Iris pigment epithelial cell (primary cell): ENCODE data around the gene PRR11.
"Not testable (repeated sequence)": the region's sequence is repeated elsewhere in the genome, so short reads cannot be mapped to it uniquely, and the experiment has no call there.

Experiments
- DNase-seq: peaks from one replicate; pipeline ENCODE4 v3.0.0-alpha.2; 2011; ENCODE audit warnings: low read depth

Gene PRR11

DNA sequence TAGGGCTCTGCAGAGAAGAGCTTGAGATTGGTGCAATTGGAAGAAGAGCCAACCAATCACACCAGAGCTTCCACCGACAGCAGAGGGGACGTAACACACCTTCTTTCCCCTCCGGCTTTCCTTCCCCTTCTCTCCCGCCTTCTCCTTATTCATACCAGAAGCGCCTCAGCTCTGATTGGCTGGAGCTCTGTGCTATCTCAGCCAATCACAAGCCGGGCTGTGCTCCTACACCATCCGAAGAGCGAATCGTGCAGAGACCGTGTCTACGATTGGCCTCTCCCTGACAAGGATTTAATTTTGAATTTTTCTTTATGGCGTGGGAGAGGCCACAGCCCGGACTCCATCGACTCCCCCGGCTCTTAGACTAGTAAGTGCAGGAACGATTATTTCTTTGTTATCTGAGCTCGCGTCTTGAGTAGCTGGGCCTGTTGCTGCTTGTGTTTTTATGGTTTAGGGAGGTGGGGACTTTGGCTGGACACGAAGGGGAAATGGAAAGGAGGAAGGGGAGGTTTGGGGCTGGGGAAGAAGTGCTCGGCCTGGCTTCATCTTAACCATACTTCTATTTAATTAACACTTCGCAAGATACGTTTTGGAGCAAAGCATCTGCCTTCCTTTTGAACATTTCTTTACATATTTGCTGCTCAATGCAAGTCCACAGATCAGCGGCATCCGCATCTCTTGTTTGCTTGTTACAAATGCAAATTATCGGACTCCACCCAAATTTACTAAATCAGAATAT is at the start of gene PRR11:
PRR11 (plus strand) TSS at position 308 of the 739 bp plus-strand sequence. CDS start 14,007 bp downstream, outside the sequence.
- DNase-seq, result no peak

DNA sequence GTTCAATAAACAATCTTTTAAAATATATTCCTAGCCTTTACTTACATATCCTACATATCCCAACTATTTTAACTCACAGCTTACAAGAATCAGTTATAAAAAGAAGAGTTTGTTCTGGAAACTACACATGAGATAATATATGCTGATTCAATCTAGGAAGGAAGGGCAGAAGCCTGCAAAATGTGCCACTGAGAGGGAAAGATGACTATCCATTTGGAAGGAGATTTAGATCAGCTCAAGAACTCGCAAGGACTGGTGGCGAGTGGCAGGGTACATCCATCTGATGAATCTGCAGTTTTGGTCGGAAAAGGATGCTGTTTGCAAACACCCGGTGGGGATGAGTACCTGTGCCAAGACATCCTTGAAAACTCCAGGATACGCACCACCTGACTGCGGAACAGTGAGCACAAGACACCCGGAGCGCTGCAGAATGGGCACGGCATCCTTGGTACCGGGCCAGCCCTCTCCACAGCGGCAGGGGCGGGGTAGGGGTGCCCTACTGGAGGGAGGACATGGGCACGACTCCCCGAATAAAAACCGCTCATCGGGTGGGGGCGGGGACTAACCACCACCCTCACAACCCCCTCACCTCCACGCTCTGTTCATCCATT is 49.6 kb upstream of the PRR11 start:
- peak; percentile 28 for DNase-seq

DNA sequence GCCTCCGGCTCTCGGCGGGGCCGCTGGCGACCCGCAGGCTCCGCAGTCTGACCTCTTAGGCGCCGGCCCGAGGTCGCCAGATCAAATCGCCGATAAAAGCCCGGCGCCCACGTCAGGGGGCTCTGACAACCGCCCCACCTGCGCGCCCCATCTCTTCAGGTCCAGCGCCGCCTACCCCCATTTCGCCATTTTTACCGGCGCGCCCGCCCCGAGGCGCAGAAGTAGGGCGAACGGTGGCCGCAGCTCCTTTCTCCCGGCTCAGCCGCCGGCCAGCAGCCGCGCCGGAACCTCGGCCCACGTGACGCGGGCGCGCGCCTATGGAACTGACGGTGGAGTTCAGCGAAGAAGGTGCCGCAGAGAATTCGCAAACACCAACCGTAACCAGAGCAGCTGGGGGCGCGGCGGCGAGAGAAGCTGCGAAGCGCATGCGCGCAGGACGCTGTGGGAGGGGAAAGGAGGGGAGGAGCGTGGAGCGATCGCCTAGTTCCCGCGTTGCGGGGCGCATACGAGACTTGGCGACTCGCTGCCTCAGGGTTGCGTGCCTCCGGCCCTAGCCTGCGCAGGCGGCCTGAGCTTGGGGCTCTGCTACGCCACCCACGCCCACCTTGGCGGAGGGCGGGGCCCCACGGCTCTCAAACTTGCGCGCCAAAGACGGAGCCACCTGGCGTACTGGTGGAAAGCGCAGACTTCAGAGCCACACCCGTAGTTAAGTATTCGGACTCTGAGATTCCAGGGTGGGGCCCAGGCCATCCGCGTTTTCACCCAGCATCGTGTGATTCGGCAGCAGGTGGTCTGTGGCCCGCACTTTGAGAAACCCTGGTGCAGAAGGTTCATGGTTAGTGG is 48.9 kb upstream of the PRR11 start, which contains the start of gene TRIM37:
TRIM37 (minus strand) TSS at position 418 of the 843 bp plus-strand sequence. CDS start 419 bp downstream, outside the sequence.
- peak; percentile 98 for DNase-seq

DNA sequence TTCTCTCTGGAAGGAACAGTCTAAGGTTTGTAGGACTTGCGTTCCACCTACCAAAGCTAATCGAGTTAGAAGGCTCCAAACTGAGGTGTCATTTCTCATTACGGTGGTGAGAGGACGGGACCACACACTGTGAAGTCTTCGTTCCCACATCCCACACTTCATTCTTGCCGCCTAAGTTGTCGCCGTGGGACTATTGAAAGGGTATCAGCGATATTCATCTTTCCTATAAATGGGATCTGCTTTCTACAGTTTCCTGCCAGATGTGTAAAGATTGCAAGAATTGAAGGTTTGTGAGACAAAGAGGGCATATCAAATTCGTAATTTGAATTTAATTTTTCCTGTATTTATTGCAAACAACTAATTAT is 48.3 kb upstream of the PRR11 start:
- DNase-seq, result no peak

DNA sequence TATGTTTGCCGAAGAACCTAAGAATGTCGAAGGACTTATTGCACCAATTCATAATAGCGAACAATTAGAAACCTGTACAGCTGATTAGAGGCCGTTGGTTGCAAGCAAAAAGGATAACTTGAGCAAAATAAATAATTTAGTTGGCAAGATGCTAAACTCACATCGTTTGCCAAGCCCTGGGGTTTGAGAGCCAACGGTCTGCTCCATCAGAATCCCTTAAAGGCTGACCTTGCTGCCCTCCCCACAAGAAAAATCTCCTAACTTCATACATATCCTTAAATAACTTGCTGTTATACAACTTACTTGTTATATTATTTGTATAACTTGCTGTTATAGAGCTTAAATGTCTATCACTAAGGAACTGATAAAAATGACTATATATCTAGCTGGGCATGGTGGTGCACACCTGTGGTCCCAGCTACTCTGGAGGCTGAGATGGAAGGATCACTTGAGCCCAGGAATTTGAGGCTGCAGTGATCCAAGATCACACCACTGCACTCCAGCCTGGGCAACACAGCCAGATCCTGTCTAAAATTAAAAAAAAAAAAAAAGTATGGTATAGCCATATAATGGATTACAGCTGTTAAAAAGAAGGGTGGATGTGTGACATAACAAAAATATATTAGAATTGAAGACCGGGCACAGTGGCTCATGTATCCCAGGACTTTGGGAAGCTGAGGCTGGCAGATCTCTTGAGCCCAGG is 47.0 kb upstream of the PRR11 start:
- DNase-seq, result no peak

DNA sequence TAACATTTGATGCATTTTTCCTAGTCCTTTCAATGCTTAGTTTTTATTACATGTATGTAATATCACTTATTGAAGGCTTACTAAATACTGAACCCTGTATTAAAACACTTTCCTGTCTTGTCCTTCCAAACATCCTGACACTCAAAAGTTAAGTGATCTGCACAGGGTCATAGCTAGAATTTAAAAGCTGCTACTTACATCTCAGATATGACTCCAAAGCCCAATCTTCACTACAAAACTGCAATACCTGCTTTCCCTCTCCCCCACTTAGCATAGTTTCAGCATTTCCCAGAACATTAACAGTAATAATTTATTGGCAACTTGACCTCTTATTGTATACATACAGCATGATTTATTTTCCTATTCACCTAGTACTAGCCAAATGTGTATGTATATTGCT is 44.6 kb upstream of the PRR11 start:
- no peak for DNase-seq

DNA sequence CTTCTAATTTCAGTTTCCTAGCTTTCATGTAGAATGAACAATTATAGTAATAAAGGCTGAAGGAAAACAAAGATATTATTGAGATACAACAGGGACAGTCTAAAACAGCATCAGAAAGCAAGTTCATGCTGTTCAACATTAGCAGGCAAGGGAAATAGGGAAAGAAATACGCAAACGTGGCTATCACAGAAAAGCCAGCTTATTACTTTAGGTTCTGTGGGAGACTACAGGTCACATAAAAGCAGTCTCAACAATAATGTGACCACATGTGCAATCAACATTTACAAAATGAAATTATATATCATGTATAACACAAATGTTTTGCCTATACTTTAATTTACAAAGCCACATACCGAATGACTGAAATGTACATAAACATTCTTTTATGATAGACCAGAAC is 44.0 kb upstream of the PRR11 start:
- no peak for DNase-seq

DNA sequence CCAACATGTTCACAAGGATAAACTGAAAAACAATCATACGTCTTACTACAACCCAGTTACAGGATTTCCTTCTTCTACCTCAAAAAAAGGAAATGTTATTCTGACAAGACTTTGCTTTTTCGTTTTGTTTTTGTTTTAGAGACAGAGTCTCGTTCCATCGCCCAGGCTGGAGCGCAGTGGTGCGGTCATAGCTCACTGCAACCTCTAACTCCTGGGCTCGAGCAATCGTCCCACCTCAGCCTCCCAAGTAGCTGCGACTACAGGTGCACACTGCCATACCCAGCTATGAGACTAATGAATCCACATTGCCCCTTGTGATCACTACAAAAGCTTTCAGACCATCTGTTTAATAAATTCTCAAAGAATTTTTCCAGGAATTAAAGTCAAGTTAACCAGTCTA is 40.1 kb upstream of the PRR11 start:
- no peak for DNase-seq

DNA sequence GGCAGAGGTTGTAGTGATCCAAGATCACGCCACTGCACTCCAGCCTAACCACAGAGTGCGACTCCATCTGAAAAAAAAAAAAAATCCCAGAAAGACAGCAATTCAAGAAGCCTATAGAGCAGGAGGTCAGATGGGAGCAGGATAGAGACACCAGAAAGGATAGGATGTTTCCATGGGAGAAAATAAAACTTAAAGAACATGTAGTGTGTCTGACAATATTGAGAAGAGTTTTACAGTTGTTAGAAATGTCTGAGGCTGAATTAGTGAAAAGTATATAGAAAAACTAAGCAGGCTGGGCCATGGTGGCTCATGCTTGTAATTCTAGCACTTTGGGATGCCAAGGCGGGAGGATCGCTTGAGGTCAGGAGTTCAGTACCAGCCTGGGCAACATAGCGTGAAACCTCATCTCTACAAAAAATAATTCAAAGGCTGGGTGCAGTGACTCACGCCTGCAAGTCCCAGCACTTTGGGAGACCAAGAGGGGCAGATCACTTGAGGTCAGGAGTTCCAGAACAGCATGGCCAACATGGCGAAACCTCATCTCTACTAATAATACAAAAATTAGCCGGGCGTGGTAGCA is 33.6 kb upstream of the PRR11 start:
- DNase-seq, result no peak

DNA sequence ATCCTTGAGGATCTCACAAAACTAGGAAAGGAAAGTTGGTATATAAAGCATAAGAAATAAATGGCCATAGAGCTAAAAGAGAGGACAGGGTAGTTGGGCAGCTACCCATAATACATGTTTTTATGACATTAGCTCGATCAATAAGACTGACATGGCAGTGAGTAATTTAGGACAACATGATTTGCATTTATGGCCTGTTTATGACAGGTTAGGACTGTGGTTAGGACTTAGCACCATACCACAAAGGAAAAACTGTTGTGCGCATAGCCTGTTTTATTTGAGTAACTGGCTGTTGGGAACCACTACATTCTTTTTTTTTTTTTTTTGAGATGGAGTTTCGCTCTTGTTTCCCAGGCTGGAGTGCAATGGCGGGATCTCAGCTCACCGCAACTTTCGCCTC is 30.9 kb upstream of the PRR11 start:
- no peak for DNase-seq

DNA sequence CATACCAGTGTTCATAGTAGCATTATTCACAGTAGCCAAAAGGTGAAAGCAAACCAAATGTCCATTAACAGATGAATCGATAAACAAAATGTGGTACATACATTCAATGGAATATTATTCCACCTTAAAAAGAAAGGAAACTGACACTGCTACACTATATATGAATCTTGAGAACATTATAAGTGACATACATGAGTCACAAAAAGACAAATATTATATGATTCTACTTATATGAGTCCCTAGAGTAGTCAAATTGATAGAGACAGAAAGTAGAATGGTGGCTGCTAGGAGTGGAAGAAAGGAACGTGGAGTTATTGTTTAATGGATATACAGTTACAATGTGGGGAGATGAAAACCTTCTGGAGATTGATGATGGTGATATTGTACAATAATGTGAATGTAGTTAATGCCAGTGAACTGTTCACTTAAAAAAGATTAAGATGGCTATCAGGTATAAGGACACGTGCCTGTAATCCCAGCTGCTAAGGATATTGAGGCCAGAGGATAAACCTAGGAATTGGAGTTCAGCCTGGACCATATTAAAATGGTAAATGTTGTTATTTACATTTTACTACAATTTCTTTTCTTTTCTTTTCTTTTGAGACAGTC is 28.6 kb upstream of the PRR11 start:
- no peak for DNase-seq

DNA sequence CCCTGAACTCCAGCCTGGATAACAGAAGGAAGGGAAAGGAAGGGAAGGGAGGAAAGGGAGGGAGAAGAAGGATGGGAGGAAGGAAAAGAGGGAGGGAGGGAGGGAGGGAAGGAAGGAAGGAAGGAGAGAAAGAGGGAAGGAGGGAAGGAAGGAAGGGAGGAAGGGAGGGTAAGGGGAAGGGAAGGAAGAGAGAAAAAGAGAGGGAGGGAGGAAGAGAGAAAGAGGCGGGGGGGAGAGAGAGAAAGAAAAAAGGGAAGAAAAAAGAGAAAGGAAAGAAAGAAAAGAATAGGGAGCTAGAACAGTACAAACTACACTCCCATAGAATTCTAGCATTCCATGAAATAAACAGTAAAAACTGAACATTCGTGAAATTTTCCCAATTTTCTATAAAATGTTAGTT is 25.7 kb upstream of the PRR11 start:
- DNase-seq, result no peak

DNA sequence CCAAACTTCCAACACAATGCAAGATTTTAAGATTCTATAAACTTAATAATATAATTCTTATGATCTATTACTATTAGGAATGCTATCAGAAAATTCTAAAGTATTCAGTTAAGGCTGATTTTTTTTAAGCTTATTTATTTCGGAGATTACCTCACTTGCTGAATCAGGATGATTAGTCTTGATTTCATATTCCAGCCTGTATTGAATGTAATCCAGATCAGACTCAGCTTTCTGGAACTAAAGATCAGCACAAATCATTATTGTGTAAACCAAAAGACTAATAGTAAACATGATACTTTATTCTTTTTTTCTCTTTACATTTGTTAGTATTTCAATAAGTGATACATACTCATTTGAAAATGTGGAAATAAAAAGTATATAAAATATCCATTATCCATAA is 24.4 kb upstream of the PRR11 start:
- peak; percentile 7 for DNase-seq

DNA sequence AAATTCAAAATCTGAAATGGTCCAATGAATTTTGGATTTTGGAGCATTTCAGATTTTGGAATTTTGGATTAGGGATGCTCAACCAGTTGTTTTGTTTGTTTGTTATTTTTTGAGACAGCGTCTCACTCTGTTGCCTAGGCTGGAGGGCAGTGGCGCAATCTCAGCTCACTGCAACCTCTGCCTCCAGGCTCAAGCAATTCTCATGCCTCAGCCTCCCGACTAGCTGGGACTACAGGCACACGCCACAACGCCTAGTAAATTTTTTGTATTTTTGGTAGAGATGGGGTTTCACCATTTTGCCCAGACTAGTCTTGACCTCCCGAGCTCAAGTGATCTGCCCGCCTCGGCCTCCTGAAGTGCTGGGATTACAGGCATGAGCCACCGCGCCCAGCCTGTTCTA is 17.2 kb upstream of the PRR11 start:
- DNase-seq, result not testable (repeated sequence)

DNA sequence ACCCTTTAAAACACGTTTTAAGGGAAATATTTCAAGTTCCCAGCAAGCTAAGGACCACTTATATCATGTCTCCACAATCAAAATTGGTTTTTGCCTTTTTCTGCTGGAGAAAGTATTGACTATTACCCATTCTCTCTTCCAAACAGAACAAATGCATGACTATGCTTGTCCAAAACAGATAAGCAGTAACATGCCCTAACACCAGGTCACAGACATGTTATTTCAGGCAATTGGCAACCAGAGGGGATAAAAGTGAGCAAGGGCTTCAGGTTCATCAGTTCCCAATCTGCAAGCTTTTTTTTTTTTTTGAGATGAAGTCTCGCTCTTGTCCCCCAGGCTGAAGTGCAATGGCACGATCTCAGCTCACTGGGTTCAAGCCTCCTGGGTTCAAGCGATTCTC is 15.6 kb upstream of the PRR11 start:
- no peak for DNase-seq

DNA sequence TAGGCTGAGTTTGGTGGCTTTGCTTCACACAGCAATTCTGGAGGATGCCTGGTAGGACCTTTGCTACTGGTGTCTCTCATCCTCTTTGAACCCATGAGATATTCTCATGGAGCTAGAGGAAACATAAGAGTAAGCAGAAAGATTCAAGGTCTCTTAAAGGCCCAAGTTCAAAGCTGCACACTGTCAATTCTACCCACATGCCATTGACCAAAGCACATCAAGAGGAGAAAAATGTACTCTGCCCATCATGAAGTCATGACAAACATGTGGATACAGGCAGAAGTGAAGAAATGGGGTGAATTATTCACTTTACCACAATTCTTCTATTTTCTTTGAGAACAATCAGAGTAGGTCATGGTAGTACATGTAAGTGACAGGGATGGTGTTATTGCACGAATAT is 13.7 kb upstream of the PRR11 start:
- no peak for DNase-seq

DNA sequence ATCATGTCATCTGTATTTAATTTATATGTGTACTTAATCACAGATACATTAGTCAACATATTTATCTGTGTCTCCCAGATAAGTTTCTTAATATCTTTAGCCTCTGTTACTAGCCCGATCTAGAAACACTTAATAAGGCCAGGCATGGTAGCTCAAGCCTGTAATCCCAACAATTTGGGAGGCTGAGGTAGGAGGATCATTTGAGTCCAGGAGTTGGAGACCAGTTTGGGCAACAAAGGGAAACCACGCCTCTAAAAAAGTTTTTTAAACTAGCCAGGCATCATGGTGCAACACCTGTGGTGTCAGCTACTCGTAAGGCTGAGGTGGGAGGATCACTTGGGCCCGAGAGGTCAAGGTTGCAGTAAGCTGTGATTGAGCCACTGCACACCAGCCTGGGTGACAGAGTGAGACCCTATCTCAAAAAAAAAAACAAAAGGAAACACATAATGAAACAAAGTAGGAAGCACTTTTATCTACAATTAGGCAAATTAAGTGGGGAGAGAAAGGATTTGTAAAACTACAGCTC is 9.9 kb upstream of the PRR11 start:
- DNase-seq, result no peak

DNA sequence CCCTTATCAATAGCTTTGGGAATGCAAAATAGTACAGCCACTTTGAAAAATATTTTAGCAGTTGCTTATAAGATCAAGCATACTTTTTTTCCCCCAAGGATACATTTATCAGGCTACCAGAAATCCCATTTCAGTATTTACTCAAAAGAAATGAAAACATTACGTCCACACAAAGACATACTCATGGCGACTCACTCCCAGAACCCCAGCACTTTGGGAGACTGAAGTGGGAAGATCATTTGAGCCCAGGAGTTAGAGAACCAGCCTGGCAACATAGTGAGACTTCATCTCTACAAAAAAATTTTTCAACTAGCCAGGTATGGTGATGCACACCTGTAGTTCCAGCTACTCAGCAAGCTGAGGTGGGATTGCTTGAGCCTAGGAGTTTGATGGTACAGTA is 6.5 kb upstream of the PRR11 start:
- DNase-seq, result no peak

DNA sequence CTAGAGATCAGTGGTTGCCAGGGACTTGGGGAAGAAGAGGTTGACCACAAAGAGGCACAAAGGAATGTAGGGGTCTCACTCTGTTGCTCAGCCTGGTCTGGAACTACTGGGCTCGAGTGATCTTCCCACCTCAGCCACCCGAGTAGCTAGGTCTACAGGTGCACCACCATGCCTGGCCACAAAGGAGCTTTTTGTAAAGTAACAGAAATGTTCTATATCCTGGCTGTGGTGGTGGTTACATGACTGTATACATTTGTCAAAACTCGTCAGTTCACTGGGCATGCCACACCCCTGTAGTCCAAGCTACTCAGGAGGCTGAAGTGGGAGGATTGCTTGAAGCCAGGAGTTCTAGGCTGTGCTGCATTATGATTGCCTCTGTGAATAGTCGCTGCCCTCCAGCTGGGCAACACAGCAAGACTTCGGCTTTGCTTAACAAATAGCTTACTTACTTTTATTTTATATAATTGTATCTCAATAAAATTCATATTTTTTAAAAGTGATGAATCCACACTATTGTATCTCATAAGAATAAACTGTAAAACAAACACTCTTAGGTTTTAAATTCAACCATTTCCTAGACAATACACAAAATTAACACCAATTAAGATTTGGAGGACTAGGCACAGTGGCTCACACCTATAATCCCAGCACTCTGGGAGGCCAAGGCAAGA is 5.6 kb upstream of the PRR11 start:
- no peak for DNase-seq

DNA sequence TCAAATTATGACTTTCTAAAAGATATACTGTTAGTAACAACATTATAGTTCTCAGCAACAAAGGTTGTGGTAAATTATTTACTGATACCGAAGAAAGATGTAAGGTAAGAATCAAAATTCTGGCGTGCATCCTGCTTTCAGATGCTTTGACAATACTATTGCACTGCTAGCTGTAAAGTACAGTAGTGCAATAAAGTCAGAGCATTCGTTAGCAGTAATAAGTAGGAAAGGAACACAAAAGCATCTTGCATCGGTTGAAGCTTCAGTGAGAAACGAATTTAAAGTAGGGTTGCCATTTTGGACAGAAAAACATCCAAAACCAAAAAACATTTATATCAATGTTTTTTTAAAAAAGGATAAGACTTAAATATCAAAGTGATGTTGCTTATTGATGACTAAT is 4.5 kb upstream of the PRR11 start:
- DNase-seq, result no peak

DNA sequence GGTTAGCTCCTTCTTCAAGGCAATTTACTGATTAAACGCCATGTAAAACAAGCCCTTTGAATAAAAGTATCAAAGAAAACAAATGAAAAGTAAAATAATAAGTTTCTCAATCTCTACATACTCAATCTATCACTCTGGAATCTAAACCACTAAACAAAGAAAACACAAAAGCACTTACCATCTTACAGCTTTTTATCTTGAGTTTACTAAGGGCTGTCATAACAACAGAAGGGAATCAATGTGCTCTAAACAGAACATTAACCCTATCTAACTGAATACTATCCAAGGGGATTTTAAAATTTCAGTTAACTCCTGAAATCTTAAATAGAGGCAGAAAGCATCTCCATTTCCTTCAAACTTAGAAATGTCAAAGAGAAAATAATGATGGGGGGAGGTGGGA is 4.0 kb upstream of the PRR11 start:
- DNase-seq, result peak; percentile 47
